GM19324 (cell line): Measurements from ENCODE around the gene PLA2G7.

ENCODE experiments used
- ATAC-seq: cut with Tn5 transposase; IDR thresholded peaks from one replicate; pipeline ENCODE4 v1.9.1; 2021; ENCODE audit warnings: mild to moderate bottlenecking, moderate library complexity; ENCODE audit not compliant: unreplicated experiment, low FRiP score

Gene PLA2G7

DNA sequence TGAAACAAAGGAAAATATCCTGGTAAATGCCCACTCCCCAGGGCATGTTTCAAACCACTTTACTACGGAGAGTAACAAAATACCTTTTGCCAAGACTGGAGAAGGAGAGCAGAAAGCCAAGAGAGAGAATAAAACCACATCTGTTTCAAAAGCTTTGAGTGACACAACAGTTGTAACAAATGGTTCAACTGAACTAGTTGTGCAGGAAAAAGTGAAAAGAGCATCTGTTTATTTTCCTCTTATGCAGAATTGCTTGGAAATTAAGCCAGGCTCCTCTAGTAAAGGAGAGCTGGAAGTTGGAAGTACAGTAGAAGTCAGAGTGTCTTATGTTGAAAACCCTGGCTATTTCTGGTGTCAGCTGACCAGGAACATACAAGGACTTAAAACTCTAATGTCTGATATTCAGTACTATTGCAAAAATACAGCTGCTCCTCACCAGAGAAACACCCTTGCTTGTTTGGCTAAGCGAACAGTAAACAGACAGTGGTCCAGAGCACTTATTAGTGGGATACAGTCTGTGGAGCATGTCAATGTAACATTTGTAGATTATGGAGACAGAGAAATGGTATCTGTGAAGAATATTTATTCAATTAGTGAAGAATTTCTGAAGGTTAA is 44.9 kb downstream of the PLA2G7 start:
- ATAC-seq = no peak

- no peak for ATAC-seq
Measured at GRCh38 chr6:46689657-46690056, 45.5 kb downstream of the PLA2G7 start.

- no peak for ATAC-seq
Measured at GRCh38 chr6:46688966-46689335, 46.2 kb downstream of the PLA2G7 start.

- no peak for ATAC-seq
Measured at GRCh38 chr6:46688117-46688965, 46.8 kb downstream of the PLA2G7 start.

- ATAC-seq = no peak
Measured at GRCh38 chr6:46687619-46688097, 47.5 kb downstream of the PLA2G7 start, which contains the start of gene TDRD6. TSS of gene TDRD6 (plus strand) at chr6:46687885. CDS start at chr6:46688129, 244 bp downstream.

DNA sequence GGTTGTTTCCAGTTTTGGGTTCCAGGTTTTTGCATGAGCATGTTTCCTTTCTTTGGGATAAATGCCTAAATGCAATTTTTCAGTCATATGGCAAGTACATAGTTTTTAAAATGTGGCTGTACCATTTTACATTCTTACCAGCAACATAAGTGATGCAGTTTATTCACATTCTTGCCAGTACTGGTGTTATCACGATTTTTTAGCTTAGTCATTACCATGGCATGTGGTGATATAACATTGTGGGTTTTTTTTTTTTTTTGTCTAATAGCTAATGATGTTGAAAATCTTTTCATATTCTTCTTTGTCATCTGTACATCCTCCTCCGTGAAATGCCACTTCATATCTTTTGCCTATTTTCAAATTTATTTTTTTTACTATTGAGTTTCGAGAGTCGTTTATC is 50.4 kb downstream of the PLA2G7 start:
- ATAC-seq = no peak

GRCh38 chr6:46677314-46677654 is 57.9 kb downstream of the PLA2G7 start:
- ATAC-seq = no peak

- no peak for ATAC-seq
Measured at GRCh38 chr6:46676604-46677313, 58.4 kb downstream of the PLA2G7 start.

DNA sequence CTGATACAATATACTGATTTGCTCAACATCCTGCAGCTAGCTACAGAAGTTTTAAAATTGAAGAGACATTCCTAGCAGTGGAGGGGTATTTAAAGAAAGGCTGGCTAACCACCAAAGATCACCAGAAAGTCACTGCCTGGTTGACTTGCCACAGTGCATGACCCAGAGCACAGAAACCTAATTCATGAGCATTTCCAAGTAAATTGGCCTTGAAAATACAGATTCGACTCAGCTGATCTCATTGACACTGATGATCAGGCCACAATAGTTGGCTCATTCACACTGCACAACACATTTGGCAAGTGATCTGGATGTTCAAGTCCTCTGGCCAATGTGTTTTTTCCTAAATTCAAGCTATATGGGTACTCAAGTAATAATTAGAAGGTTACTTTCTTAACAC is 60.8 kb downstream of the PLA2G7 start:
- no peak for ATAC-seq

DNA sequence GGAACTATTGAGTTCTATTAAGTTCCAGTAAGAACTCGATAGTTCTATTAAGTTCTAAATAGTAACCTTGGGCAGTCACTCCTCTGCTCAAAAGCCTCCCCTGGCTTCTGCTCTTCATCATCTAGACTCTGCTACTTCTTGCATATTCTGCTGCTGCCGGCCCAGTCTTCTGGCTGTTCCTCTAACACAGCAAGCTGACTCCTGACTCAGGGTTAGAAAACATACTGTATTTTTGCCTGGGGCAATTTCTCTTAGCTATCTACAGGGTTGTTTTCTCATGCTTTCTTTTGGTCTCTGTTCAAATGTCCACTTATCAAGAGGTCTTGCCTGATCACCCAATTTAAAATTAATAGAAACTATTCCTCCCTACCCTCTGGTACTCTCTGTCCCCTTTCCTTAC is 67.8 kb downstream of the PLA2G7 start:
- ATAC-seq = no peak

GRCh38 chr6:46661483-46661882 is 73.7 kb downstream of the PLA2G7 start:
- no peak for ATAC-seq

- ATAC-seq = no peak
Measured at GRCh38 chr6:46657642-46658041, 77.5 kb downstream of the PLA2G7 start.

- ATAC-seq = no peak
Measured at GRCh38 chr6:46655803-46656202, 79.4 kb downstream of the PLA2G7 start.
